ENCODE results near the gene PATL1.
"Not testable (repeated sequence)": the region's sequence is repeated elsewhere in the genome, so short reads cannot be mapped to it uniquely, and the experiment has no call there.

Gene PATL1

DNA sequence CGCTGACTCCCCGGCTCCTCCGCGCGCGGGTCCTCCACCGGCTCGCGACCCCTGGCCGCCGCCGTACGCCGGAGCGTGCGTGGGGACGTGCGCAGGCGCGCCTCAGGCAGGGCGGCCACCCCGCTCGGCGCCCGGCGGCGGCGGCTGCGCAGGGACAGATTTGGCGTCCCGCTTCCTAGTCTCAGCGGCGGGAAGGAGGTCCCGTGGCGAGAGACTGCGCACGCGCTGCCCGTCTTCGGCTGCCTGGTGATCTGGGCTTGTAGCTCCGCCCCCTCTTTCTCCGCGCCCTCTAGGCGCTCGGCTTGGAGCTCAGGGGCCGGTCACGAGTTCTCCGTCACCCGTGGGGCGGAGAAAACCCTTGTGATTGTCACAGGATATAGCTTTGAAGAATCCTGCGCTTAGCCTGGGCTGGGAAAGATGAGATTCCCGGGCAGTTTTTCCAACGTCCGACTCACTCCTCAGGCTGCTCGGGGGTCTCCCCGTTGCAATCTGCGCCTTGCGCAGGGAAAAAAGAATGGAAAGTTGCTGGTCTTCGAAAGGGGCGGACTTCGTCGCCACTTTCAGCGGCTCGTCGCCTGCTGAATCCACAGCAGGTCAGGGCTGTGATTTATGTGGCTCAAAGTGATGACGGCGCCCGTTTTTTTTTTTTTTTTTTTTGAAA is at the start of gene PATL1:
Gene PATL1 (minus strand): TSS at position 88 of the 661 bp plus-strand sequence. CDS start 142 bp downstream, outside the sequence.
- peak; percentile 98 for DNase-seq (ENCODE audit: low read depth)

- no peak for DNase-seq (ENCODE audit: low read depth)
Measured at GRCh38 chr11:59716051-59716450, 47.2 kb upstream of the PATL1 start.

DNA sequence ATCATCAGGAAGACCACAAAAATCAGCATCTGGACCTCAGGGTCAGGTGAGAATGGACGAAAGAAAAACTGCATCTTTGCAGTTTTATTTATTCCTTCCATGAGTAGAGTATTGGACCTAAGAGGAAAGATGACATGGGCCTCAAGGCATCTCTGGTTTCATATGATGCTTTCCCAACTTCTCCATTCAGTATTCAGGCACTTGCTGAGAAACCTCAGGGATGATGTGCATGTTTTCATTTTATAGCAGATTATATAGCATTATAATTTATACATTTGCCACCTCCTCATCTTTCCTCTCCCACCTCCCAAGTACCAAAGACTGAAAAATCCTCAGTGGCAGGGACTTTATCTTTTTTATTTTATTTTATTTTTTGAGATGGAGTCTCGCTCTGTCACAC is 44.9 kb upstream of the PATL1 start, which contains the start of gene OR10V1:
Gene OR10V1 (minus strand): TSS at position 101 of the 400 bp plus-strand sequence. CDS start 0 bp downstream, at position 101.
- no peak for DNase-seq (ENCODE audit: low read depth)

GRCh38 chr11:59710136-59710847 is 41.5 kb upstream of the PATL1 start:
- no peak for DNase-seq (ENCODE audit: low read depth)

- DNase-seq (ENCODE audit: low read depth): no peak
Measured at GRCh38 chr11:59708537-59708936, 39.7 kb upstream of the PATL1 start.

DNA sequence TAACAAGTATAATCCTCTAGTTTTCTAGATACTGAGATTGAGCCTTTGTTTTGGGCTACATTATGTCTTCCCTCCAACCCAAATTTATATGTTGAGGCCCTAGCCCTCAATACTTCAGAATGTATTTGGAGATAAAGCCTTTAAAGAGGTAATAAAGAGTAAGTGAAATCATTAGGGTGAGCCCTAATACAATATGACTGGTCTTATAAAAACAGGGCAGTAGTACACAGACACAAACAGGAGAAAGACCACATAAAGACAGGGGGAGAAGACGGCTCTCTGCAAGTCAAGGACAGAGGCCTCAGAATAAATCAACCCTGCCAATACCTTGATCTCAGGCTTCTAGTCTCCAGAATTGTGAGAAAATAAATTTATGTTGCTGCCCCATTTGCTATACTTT is 38.5 kb upstream of the PATL1 start:
- DNase-seq (ENCODE audit: low read depth): no peak

DNA sequence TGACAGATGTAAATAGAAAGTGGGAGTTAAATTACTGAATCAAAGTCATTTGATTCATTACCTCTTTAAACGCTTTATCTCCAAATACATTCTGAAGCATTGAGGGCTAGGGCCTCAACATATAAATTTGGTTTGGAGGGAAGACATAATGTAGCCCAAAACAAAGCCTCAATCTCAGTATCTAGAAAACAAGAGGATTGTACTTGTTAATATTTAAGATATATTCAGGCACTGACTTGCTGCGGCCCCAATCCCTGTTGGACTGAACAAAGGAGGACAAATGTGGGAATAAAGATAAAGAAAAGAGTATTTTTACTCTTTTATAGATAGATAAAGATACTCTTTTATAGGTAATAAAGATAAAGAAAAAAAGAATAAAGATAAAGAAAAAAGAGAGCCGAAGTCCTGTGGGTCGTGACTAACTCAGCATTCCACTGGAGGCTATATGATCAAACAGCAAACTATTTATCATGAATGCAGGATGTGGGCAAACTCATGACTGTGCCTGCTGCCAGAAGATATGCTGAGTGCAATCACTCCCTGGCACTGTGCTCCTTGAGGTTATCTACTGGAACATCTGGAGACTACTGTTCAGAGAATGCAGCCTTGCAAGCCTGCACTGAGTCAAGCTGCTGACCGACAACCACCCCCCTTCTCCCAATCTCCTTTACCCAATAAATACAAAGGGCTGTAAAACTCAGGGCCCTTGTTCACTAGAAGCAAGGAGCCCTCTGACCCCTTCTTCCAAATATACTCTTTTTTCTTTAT is 37.9 kb upstream of the PATL1 start:
- peak; percentile 35 for DNase-seq (ENCODE audit: low read depth)

DNA sequence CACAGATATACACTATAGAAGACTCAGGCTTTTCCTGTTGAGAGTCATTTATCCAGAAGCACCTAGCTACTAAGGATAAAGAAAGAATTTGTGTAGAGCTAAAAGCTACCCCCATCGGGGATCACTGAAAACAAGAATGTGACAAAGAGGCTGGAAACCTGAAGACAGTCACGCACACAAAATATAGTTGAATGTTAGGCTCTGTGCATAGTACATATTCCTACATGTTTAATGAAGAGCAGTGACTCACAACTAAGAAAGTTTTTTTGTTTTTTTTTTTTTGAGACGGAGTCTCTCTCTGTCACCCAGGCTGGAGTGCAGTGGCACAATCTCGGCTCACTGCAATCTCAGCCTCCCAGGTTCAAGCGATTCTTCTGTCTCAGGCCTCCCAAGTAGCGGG is 36.5 kb upstream of the PATL1 start:
- no peak for DNase-seq (ENCODE audit: low read depth)

DNA sequence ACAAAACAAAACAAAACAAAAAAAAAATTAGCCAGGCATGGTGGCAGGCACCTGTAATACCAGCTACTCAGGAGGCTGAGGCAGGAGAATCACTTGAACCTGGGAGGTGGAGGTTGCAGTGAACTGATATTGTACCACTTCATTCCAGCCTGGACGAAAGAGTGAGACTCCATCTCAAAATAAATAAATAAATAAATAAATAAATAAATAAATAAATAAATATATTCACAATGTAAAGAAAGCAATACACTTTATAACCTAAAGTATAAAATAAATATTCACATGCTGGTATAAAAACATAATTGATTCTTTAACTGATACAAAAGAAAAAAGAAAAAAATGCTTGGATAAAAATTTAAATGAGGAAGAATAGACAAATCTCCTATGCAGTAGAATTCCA is 34.7 kb upstream of the PATL1 start:
- not testable (repeated sequence) for DNase-seq (ENCODE audit: low read depth)

- DNase-seq (ENCODE audit: low read depth): not testable (repeated sequence)
Measured at GRCh38 chr11:59700157-59700556, 31.3 kb upstream of the PATL1 start.

- no peak for DNase-seq (ENCODE audit: low read depth)
Measured at GRCh38 chr11:59698506-59698905, 29.7 kb upstream of the PATL1 start.

- DNase-seq (ENCODE audit: low read depth): no peak
Measured at GRCh38 chr11:59692915-59693314, 24.1 kb upstream of the PATL1 start.

DNA sequence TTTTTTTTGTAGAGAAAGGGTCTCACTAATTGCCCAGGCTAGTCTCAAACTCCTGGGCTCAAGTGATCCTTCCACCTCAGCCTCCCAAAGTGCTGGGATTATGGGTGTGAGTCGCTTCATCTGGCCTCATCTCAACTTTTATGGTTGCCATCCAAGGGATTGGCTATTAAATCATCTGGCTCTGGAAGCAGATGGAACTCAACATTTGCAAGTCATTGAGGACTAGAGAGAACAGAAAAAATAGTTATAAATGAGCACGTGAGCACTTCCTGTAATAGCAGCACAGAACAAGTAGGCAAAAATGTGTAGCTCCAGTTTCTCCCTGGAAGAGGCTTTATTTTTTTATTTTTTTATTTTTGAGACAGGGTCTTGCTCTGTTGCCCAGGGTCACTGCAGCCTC is 22.3 kb upstream of the PATL1 start:
- no peak for DNase-seq (ENCODE audit: low read depth)

DNA sequence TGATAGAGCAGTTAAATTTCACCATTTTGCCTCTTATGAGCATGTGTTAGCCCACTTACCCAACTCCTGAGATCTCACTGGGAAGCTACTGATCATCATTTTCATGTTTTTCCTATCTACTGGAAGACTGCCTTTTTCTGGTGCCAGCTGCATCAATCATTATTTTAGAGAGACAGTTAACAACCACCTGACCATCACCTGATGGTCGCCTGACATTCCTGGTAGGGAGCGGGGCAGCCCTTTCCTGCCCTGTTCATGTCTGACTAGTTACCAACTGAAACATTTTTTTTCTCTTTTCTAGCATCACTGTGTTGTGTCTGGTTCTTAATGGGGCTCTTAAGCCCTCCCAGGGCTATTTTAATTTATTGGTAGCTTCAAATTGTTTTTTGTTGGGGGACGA is 20.2 kb upstream of the PATL1 start:
- DNase-seq (ENCODE audit: low read depth): no peak

GRCh38 chr11:59681260-59681725 is 12.5 kb upstream of the PATL1 start:
- DNase-seq (ENCODE audit: low read depth): not testable (repeated sequence)

DNA sequence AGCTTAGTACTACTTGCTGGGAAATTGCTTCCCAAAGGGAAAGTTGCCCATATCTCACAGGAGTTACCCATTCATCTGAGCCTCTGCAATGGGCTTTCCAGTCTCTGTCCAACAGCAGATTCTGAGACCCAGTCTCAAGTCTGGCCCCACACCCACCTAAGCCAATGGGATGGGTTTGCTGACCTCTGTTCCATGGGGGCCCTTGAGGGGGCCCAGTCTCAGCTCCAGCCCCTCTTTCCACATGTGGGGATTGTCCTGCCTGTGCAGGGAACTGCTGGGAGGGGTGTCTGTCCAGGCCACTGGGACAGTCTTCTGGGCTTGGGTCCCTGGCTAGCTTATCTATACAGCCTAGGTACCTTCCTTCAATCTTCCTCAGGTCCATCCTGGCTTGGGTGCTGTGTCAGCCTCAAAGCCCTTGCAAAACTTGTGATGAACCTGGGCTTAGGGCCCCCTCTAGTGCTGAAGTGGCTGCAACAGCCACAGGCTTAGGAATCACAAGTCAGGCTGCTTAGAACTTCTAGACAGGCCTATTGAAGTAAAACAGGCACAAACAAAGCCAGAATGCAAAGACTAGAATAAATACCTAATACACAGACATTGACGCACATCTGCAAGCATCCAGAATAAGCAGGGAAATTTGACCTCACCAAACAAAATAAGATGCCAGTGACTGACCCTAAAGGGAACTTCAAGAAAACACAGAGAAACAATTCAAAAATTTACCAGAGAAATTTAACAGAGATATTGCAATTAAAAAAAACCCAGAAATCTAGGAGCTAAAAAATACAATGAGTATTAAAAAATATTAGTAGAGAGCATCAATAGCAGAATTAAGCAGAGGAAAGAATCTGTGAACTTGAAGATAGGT is 11.7 kb upstream of the PATL1 start:
- DNase-seq (ENCODE audit: low read depth): peak; percentile 75

DNA sequence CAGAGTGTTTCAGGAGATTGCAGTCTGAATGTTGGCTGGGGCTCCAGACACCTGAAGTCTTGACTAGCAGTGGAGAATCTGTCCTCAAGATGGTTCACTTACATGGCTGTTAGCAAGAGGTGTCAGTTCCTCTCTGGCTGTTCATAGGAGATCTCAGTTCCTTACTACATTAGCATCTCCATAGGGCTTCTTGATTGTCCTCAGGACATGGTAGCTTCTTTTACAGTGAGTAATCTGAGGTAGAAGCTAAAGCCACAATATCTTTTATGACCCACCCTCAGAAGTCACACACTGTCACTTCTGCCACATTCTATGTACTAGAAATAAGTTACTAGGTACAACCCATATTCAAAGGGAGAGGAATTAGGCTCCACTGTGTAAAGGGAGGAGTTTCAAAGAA is 10.5 kb upstream of the PATL1 start:
- no peak for DNase-seq (ENCODE audit: low read depth)

GRCh38 chr11:59678813-59679165 is 10.0 kb upstream of the PATL1 start:
- no peak for DNase-seq (ENCODE audit: low read depth)

DNA sequence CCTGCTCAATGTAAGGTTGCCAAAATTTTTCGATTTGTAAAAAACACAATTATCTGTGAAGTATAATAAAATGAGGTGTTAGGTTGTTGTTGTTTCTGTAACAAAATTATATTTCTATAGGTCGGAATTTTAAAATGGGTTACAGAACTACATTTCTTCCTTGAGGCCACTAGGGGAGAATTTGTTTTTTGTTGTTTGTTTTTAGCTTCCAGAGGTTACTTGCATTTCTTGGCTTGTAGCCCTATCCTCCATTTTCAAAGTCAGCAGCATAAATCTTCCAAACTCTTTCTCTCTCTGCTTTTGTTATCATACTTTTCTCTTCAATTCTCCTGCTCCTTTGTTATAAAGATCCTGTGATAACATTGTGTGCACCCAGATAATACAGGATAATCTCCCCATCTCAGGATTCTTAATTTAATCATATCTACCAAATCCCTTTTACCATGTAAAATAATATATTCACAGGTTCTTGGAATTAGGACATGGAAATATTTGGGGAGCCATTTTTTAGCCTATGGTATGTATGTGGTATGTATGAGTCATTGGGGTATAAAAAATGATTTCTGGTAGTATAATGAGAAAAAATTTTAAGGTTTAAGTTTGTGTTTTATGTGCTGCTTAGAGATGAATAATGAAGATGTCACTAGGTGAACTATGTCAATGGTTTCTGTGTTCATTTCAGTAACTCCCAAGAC is 9.4 kb upstream of the PATL1 start:
- DNase-seq (ENCODE audit: low read depth): no peak

GRCh38 chr11:59676205-59676604 is 7.4 kb upstream of the PATL1 start:
- no peak for DNase-seq (ENCODE audit: low read depth)

DNA sequence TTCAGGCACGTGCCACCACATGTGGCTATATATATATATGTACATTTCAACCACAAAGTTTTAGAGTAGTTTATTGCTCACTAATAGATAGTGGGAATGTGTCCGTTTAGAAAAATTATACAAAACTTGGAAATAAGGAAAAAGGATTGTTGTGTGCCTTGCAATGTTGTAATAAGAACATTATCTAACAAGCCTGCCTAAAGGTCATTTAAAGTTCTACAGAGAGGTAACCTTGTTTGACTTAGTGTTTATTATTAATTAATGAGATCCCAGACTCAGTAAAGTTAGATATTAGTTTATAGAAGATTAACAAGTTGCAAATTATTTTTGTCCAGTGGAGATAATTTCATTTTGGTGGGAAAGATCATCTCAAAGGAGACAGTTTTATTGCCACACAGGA is 5.5 kb upstream of the PATL1 start:
- no peak for DNase-seq (ENCODE audit: low read depth)

Measured in fibroblast of the conjunctiva (primary cell).